Activated T-cell treated with anti-CD3 and anti-CD28 coated beads for 24 hours (primary cell): Measurements from ENCODE around the gene SUSD1.

Experiments used
- DNase-seq: peaks from one replicate; pipeline ENCODE4 v3.0.0-alpha.2; 2020; ENCODE audit warnings: low read depth

The SUSD1 gene

DNA sequence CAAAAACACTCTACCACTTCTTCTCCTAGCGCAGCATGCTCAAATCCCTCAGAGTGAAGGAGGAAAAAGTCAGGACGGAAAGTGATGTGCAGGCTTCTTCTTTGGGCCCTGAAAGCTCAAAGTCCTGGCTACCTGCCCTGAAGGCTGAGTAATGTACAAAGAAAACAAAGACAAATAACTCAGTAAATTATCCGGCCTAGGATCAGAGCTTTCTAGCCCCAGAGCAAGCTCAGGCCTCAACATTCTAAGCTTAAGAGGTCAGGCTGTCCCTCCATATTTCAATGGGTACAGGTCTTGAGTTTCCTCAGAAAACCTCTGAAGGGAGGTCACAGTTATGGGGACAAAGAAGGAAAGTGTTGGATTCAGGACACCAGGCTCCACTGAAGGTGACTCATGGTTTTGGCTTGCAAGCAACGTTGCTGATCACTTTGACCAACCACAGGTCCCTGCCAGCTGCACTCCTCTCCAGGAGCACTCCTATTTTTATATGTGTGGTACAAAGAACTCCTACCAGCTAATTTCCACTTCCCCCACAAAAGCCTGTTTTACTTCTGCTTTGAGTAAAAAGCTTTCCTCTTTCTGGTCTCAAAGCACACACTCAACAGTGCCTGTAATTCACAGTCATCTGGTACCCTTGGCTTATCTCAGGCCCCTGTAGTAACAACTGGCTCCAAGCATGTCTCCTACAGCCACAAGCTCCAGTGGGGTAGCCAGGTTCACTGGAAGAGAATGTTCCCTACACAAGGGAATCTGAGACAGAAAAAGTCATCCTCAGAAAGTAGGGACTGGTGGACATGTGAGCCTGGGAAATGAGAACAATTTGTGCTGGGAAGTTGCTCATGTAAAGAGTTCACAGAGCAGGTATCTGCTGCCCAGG is 162.8 kb downstream of the SUSD1 start:
- no peak for DNase-seq

DNA sequence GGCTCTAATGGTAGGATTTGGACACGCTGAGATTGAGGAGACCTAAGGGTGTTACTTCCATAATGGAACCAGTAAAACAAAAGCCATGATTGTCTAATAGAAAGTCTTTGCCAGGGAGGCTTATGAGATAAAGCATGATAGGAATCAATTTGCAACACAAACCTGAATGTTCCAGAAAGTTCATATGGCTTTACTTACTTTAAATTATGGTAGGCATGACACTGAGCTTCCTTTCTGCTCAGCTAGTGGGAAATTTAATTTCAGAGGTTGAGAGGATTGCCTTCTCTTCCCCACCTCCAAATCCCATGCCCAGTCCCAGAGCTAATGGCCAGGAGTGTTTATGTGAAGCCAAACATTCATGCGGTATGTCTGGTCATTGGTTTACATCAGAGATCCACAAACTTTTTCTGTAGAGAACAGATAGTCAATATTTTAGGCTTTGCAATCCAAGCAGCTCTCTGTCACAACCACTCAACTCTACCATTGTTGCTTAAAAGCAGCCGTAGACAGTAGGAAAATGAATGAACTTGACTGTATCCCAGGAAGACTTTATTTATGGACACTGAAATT is 164.0 kb downstream of the SUSD1 start:
- DNase-seq: no peak

GRCh38 chr9:112010537-112010936 is 164.6 kb downstream of the SUSD1 start:
- no peak for DNase-seq

- no peak for DNase-seq
Observed at GRCh38 chr9:112009656-112010055, 165.4 kb downstream of the SUSD1 start.

GRCh38 chr9:112007575-112008240 is 167.4 kb downstream of the SUSD1 start:
- DNase-seq: no peak

GRCh38 chr9:112006361-112007020 is 168.6 kb downstream of the SUSD1 start:
- DNase-seq: no peak

GRCh38 chr9:112005939-112006338 is 169.2 kb downstream of the SUSD1 start:
- no peak for DNase-seq

GRCh38 chr9:112003538-112003937 is 171.6 kb downstream of the SUSD1 start:
- no peak for DNase-seq

- no peak for DNase-seq
Observed at GRCh38 chr9:112002847-112003457, 172.1 kb downstream of the SUSD1 start.

- DNase-seq: no peak
Observed at GRCh38 chr9:112002131-112002846, 172.8 kb downstream of the SUSD1 start.

GRCh38 chr9:112000743-112001142 is 174.4 kb downstream of the SUSD1 start:
- DNase-seq: no peak

DNA sequence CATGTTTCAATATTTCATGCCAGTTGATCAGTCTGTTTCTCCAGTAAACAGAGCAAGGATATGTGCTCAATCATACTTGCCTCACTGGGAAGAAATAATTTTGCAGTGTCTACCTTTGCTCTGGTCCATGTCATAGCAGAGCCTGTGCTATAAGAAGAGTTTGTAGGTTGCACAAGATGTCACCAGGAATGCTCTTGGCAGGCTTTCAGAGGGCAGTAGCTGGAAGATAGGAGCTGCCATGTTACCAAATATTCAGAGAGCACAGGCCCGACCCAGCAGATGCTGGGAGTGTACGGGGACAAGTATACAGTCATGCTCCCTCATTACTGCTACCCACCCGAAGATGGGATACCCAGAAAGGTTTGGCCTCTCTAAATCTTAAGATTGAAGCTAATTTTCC is 175.8 kb downstream of the SUSD1 start:
- no peak for DNase-seq

DNA sequence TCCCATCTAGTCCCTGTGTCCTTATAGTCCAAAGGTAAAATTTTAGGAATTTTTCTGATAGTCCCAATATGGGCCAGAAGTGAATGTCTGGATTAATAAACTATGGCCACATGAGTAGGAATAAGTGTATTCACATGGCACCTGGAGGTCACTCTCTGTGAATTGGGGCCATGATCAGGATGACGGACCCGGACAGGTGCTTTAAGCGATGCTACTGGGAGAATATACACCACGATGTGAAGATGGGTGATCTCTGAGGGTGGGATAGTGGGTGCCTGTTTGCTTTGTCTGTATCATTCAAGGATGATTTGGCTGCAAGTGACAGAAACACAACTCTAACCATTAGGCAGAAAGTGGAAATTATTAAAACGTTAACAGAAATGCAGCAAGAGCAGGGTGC is 177.3 kb downstream of the SUSD1 start:
- DNase-seq: no peak

DNA sequence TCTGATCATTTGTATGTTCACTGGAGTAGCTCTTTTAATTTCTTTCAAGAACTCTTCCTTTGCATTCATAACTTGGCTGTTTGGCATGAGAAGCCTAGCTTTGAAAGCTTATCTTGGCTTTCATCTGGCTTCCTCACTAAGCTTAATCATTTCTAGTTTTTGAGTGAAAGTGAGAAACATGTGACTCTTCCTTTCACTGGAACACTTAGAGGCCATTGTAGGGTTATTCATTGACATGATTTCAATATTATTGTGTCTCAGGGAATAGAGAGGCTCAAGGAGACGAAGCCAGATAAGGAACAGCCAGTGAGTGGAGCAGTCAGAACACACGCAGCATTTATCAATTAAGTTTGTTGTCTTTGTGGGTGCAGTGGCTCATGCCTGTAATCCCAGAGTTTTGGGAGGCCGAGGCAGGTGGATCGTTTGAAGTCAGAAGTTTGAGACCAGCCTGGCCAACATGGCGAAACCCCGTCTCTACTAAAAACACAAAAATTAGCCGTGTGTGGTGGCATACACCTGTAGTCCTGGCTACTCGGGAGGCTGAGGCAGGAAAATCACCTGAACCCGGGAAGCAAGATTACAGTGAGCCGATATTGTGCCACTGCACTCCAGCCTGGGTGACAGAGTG is 180.2 kb downstream of the SUSD1 start:
- DNase-seq: no peak

DNA sequence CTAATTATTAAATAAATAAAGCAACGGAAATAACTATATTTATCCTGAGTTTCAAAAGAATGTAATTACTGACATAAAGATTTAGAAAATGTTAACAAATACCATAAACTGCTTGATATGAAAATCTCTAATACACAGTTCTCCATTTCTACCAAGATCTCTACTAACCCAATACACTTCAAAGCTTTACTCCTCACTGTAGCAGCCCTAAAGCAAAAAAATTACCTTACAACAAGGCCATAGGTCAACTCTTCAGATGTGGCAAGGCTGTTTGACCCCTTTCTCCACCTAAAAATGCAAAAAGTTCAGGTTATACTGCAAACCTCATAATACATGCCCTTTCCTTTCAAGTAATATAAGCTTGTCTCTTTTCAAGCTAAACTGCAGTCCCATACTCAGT is 181.8 kb downstream of the SUSD1 start:
- no peak for DNase-seq

- peak; percentile 37 for DNase-seq
Observed at GRCh38 chr9:111992523-111992922, 182.6 kb downstream of the SUSD1 start.

GRCh38 chr9:111991179-111991578 is 183.9 kb downstream of the SUSD1 start:
- no peak for DNase-seq
